ENCODE results near the gene PPP6R3.

- TF ChIP-seq, protein P1, sequence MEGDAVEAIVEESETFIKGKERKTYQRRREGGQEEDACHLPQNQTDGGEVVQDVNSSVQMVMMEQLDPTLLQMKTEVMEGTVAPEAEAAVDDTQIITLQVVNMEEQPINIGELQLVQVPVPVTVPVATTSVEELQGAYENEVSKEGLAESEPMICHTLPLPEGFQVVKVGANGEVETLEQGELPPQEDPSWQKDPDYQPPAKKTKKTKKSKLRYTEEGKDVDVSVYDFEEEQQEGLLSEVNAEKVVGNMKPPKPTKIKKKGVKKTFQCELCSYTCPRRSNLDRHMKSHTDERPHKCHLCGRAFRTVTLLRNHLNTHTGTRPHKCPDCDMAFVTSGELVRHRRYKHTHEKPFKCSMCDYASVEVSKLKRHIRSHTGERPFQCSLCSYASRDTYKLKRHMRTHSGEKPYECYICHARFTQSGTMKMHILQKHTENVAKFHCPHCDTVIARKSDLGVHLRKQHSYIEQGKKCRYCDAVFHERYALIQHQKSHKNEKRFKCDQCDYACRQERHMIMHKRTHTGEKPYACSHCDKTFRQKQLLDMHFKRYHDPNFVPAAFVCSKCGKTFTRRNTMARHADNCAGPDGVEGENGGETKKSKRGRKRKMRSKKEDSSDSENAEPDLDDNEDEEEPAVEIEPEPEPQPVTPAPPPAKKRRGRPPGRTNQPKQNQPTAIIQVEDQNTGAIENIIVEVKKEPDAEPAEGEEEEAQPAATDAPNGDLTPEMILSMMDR (IDR thresholded peaks at IDR 0.05), result no peak
- no peak for TF ChIP-seq POLR2AphosphoS5 (IDR thresholded peaks at IDR 0.05; ENCODE audit: insufficient read depth in 1 of 2, low read depth in 1 of 2)
Measured at GRCh38 chr11:68621826-68622225, 161.3 kb downstream of the PPP6R3 start.

Data from vagina (tissue), 2 donors.